CD4-positive, alpha-beta memory T cell (primary cell): Measurements from ENCODE around the gene TEX22. TPM values are rescaled to one million over a fixed set of nuclear protein-coding genes. Genes with fewer than 3 reads are reported as not detected.
A peak's percentile ranks its signal among the peaks of the same experiment; 100 is the strongest.

Experiments
- CTCF ChIA-PET: fragments of 350-600 bp; sonication (Branson Sonifier 250); formaldehyde crosslinking; loops from one replicate; lab custom pipeline; 2021; ENCODE audit warnings: inconsistent platforms; ENCODE audit not compliant: partially characterized antibody; lab: Charles Lee
- POLR2A ChIA-PET: fragments of 350-600 bp; sonication (Branson Sonifier 250); formaldehyde crosslinking; loops from one replicate; lab custom pipeline; 2021; ENCODE audit not compliant: partially characterized antibody; lab: Charles Lee
- DNase-seq, 5 donors: peaks; one replicate each; pipeline versions ENCODE4 v3.0.0 to v3.0.0-alpha.2; 2020 to 2022; ENCODE audit warnings: mixed read lengths in 1 of 5
- H3K27ac ChIP-seq: one replicate; pipeline ENCODE4 v1.7.0; 2013; ENCODE audit warnings: low read depth, low read length
- H3K27me3 ChIP-seq: 2 replicates; pipeline ENCODE4 v1.7.0; 2013; ENCODE audit warnings: mild to moderate bottlenecking, low read length, moderate library complexity; ENCODE audit not compliant: insufficient read depth
- H3K36me3 ChIP-seq: 2 replicates; pipeline ENCODE4 v1.7.0; 2013; ENCODE audit warnings: mild to moderate bottlenecking, low read length, moderate library complexity; ENCODE audit not compliant: insufficient read depth
- H3K4me1 ChIP-seq: 2 replicates; pipeline ENCODE4 v1.7.0; 2013; ENCODE audit warnings: mild to moderate bottlenecking, low read length, moderate library complexity; ENCODE audit not compliant: insufficient read depth
- H3K4me3 ChIP-seq, 2 donors: one replicate each; pipeline ENCODE4 v1.7.0; 2013; ENCODE audit warnings: low read length in 2 of 2, mild to moderate bottlenecking in 1 of 2
- H3K9me3 ChIP-seq, 2 donors: one replicate each; pipeline ENCODE4 v1.7.0; 2013; ENCODE audit warnings: low read length in 2 of 2, control low read depth in 1 of 2; ENCODE audit not compliant: control insufficient read depth in 1 of 2
- H3K27ac Mint-ChIP-seq, 7 donors: one replicate each; pipeline ENCODE4 v1.8.0; 2020 to 2021; ENCODE audit warnings: mixed read lengths in 7 of 7, mild to moderate bottlenecking in 6 of 7, inconsistent platforms in 3 of 7, moderate library complexity in 3 of 7
- H3K27me3 Mint-ChIP-seq, 2 donors: one replicate each; pipeline ENCODE4 v1.8.0; 2020 to 2021; ENCODE audit warnings: mixed read lengths in 2 of 2
- H3K36me3 Mint-ChIP-seq, 2 donors: one replicate each; pipeline ENCODE4 v1.8.0; 2020 to 2021; ENCODE audit warnings: mixed read lengths in 2 of 2, inconsistent platforms in 1 of 2, mild to moderate bottlenecking in 1 of 2
- H3K4me1 Mint-ChIP-seq, 4 donors: one replicate each; pipeline ENCODE4 v1.8.0; 2020 to 2021; ENCODE audit warnings: mixed read lengths in 4 of 4, mild to moderate bottlenecking in 1 of 4
- H3K4me3 Mint-ChIP-seq, 8 donors: one replicate each; pipeline ENCODE4 v1.8.0; 2020 to 2021; ENCODE audit warnings: mixed read lengths in 8 of 8, mild to moderate bottlenecking in 7 of 8, moderate library complexity in 6 of 8, inconsistent platforms in 3 of 8
- H3K9me3 Mint-ChIP-seq, 8 donors: one replicate each; pipeline ENCODE4 v1.8.0; 2020 to 2021; ENCODE audit warnings: mixed read lengths in 8 of 8, mild to moderate bottlenecking in 5 of 8, inconsistent platforms in 3 of 8, moderate library complexity in 1 of 8
- intact Hi-C: fragments of 100-400 bp; cut with micrococcal nuclease; formaldehyde crosslinking; loops from one replicate; pipeline ENCODE4 v1.15.1; 2023
- polyA plus RNA-seq, 2 donors: library from polyadenylated mRNA; unstranded; fragments of 300-500 nt; fragmentation: Illumina TruSeq; gene quantifications; one replicate each; pipeline ENCODE4 v1.2.3, GENCODE V29; 2021
- total RNA-seq, 2 experiments: library from RNA; stranded (reverse); gene quantifications; one replicate each; pipeline ENCODE4 v1.2.3, GENCODE V29; 2021

TEX22 gene
- total and polyA plus RNA-seq, 4 experiments from 2014 or later, result 4.7 to 7.5 TPM; not detected in 2

DNA sequence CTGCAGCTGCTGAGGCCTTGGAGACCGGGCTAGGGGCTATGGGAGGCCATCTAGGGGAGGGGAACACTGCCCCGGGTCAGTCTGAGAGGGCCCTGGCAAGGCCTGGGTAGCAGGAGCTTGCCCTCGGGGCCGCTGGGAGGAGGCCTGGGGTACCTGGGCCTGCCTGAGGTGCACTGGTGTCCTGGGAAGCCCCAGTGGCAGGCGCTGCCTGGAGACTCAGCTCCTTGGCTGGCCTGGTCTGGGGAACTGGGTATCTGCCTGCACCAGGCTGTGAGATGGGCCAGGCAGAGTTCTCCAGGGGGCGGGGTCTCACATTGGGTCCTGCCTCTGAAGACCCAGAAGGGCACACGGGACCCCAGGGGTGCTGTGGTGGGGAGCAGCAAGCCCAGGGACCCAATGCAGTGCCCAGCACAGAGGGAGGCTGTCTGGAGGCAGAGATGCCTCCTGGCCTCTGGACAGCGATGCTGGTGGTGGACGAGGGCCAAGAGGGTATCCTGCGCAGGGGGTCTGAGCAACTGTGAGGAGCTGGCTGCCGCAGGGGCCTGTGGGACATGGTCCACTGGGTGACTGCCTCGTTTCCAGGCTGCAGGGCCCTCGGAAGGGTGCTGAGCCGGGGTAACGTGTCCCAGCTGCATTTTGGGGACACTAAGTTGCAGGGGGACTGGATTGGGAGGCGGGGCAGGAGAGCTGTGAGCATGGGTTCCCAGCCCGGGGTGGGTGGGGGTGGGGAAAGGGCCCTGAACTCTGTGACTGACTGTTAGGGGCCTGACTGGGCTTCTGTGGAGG, 13.8 kb downstream of the TEX22 start:
- H3K36me3 ChIP-seq, result no peaks in the 10 kb centered on the region
- Mint-ChIP-seq H3K36me3 (no peaks in the 10 kb centered on the region), H3K4me3 (peak overlapping the region in 1 of 8 donors; percentile 43), H3K4me1 (peaks cover 1 to 18% (median 10%) of the 10 kb centered on the region in 4 donors), H3K27me3 (peaks cover 3 to 7% of the 10 kb centered on the region in 2 donors), H3K9me3 (peaks cover 0 to 3% (median 0%) of the 10 kb centered on the region in 8 donors), H3K27ac (no peak overlapping the region)
- H3K4me3 ChIP-seq, result no peak overlapping the region
- POLR2A ChIA-PET, result interaction anchor here (1.0 to 2.4 kb wide), 5 partner anchors 9 to 116 kb away, joined by 3 to 7 read pairs (median 6); partner anchors contain the start of gene TEX22
- CTCF ChIA-PET, result interaction anchor here (2.1 kb wide), 1 partner anchor 42 kb away, joined by 6 read pairs; no protein-coding TSS in a partner anchor
- H3K4me1 ChIP-seq, result peaks cover 15% of the 10 kb centered on the region
- DNase-seq, result no peak
- intact Hi-C loops, result no loop called here
- peaks cover 27% of the 10 kb centered on the region for H3K27me3 ChIP-seq
- no peak overlapping the region for H3K27ac ChIP-seq
- no peaks in the 10 kb centered on the region for H3K9me3 ChIP-seq

DNA sequence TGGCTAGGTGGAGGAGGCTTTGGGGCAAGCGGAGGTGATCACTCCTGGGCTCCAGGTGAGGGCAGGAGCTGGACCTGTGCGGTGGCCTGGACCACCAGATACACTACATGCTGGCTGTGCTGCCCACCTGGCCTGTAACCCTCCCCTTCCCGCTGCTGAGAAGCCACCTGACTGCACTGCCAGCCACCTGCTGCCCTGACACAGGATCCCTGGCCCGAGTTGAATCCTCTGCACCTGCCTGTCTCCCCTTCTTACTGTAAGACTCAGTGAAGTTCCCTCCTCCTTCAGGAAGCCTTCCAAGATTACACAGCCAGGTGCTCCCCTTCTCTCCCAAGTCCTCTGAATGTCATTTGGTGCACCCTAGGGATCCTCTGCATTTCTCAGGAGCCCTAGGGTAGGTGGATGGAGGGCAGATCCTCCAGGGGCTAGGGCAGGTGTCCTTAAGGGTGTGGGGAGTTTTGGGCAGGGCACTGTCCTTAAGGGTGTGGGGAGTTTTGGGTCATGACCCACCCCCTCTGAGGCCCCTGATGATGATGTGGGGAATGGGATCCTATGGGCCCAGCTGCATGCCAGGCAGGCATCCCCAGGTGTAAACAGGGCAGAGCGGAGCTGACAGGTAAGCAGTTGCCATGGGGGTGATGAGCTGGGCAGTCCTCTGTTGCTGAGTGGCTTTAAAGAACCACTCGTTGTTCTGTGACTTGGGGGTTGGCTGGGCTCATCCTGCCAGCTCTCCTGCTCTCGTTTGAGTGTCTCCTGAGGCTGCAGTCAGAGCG, 14.6 kb downstream of the TEX22 start:
- DNase-seq, result no peak
- no peaks in the 10 kb centered on the region for H3K36me3 ChIP-seq
- POLR2A ChIA-PET, result interaction anchor here (1.0 to 2.4 kb wide), 3 partner anchors 14 to 77 kb away, joined by 3 to 7 read pairs (median 6); partner anchors contain the start of gene TEX22
- Mint-ChIP-seq H3K36me3 (no peaks in the 10 kb centered on the region), H3K27ac (peak overlapping the region in 1 of 7 donors; percentile 24), H3K4me1 (peaks cover 1 to 22% (median 10%) of the 10 kb centered on the region in 4 donors), H3K9me3 (no peaks in the 10 kb centered on the region), H3K27me3 (peaks cover 3 to 7% of the 10 kb centered on the region in 2 donors), H3K4me3 (peak overlapping the region in 3 of 8 donors; percentile 6 to 62 (median 17))
- peaks cover 15% of the 10 kb centered on the region for H3K4me1 ChIP-seq
- no peak overlapping the region for H3K4me3 ChIP-seq
- CTCF ChIA-PET, result interaction anchor here (0.6 to 2.1 kb wide), 4 partner anchors 10 to 1851 kb away, joined by 3 to 6 read pairs (median 4); no protein-coding TSS in a partner anchor
- H3K9me3 ChIP-seq, result no peaks in the 10 kb centered on the region
- intact Hi-C loops, result no loop called here
- H3K27ac ChIP-seq, result no peak overlapping the region
- peaks cover 27% of the 10 kb centered on the region for H3K27me3 ChIP-seq

DNA sequence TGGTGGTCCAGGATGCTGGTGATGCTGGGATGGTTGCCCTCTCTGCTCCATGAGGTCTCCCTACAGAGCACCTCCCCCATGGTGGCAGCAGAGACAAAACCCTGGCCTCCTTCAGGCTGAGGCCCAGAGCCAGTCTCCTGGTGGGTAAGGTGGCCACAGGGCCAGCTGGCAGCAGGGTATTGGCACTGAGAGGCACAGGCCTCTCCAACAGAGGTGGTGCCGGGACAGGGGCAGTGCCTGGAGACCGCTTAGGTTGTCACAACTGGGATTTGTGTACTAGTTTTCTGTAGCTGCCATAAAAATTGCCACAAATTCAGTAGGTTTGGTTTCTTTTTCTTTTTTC, 15.2 kb downstream of the TEX22 start:
- Mint-ChIP-seq H3K4me1 (peaks cover 1 to 24% (median 10%) of the 10 kb centered on the region in 4 donors), H3K27me3 (peaks cover 3 to 7% of the 10 kb centered on the region in 2 donors), H3K9me3 (no peaks in the 10 kb centered on the region), H3K36me3 (no peaks in the 10 kb centered on the region), H3K4me3 (peak overlapping the region in 1 of 8 donors; percentile 52), H3K27ac (no peak overlapping the region)
- POLR2A ChIA-PET, result interaction anchor here (0.7 to 2.4 kb wide), 4 partner anchors 14 to 68 kb away, joined by 3 to 7 read pairs (median 4); partner anchors contain the start of gene TEX22
- DNase-seq, result no peak
- CTCF ChIA-PET, result interaction anchor here (0.6 to 2.1 kb wide), 4 partner anchors 10 to 1852 kb away, joined by 3 to 6 read pairs (median 4); no protein-coding TSS in a partner anchor
- peaks cover 27% of the 10 kb centered on the region for H3K27me3 ChIP-seq
- H3K36me3 ChIP-seq, result no peaks in the 10 kb centered on the region
- H3K4me3 ChIP-seq, result no peak overlapping the region
- intact Hi-C loops, result no loop called here
- H3K9me3 ChIP-seq, result no peaks in the 10 kb centered on the region
- H3K27ac ChIP-seq, result no peak overlapping the region
- peaks cover 16% of the 10 kb centered on the region for H3K4me1 ChIP-seq

DNA sequence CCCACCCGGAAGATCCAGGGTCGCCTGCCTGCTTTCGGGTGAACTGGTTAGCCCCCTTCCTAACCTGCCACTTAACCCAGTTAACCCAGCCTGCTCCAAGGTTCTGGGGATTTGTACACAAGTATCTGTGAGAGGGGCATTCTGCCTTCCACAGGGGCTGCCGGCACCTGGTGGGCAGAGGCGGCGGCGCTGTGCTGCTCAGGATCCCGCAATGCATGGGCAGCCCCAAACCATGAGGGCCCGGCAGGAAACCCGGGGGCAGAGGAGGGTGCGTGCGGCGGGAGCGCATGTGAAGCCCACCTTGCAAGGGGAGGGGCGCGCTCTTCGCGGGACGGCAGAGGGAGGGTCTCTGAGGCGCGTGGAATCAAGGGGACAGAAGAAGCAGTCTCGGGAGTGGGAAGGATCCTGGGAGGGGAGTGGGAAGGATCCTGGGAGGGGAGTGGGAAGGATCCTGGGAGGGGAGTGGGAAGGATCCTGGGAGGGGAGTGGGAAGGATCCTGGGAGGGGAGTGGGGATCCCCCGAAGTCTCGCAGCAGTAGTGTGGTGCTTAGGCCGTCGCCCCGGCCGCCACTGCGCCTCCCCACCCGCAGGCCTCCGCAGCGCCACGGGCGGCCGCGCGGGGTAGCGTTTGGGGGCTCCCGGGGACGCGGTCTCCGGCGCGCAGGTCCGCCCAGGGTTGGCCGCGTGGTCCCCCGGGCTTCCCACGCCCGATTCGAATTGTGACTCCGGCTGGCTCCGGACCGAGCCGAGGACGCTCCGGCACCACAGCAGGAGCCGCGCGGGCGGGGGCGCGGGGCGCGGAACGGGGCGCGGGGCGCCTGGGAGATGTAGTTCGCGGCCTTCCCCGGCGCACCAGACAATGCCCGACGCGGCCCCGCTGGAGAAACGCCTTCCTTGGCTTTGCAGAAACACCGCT, 16.4 kb downstream of the TEX22 start:
- intact Hi-C loops, result loop anchor here (2.0 kb wide), 2 partner anchors 16 to 76 kb away; partner anchors contain the start of genes TEDC1 and TEX22
- peak overlapping the region in 1 of 2 donors; percentile 51 for H3K4me3 ChIP-seq
- peaks cover 25% of the 10 kb centered on the region for H3K4me1 ChIP-seq
- peak overlapping the region in 1 of 7 donors; percentile 42 for H3K27ac Mint-ChIP-seq
- peaks cover 27% of the 10 kb centered on the region for H3K27me3 ChIP-seq
- ChIA-PET POLR2A (interaction anchor here (0.9 to 1.6 kb wide), 3 partner anchors 16 to 30 kb away, joined by 3 to 5 read pairs (median 3); partner anchors contain the start of gene TEX22), CTCF (interaction anchor here (0.7 to 1.5 kb wide), 9 partner anchors 10 to 96 kb away, joined by 3 to 9 read pairs (median 5); partner anchors contain the start of gene TEX22)
- H3K36me3 Mint-ChIP-seq, result no peaks in the 10 kb centered on the region
- H3K9me3 Mint-ChIP-seq, result no peaks in the 10 kb centered on the region
- peaks cover 3 to 7% of the 10 kb centered on the region in 2 donors for H3K27me3 Mint-ChIP-seq
- no peaks in the 10 kb centered on the region for H3K36me3 ChIP-seq
- H3K27ac ChIP-seq, result no peak overlapping the region
- H3K4me1 Mint-ChIP-seq, result peaks cover 1 to 32% (median 13%) of the 10 kb centered on the region in 4 donors
- no peaks in the 10 kb centered on the region for H3K9me3 ChIP-seq
- peak overlapping the region; percentile 70 to 82 (median 78) for H3K4me3 Mint-ChIP-seq
- peak; percentile 55 to 65 (median 61) for DNase-seq

DNA sequence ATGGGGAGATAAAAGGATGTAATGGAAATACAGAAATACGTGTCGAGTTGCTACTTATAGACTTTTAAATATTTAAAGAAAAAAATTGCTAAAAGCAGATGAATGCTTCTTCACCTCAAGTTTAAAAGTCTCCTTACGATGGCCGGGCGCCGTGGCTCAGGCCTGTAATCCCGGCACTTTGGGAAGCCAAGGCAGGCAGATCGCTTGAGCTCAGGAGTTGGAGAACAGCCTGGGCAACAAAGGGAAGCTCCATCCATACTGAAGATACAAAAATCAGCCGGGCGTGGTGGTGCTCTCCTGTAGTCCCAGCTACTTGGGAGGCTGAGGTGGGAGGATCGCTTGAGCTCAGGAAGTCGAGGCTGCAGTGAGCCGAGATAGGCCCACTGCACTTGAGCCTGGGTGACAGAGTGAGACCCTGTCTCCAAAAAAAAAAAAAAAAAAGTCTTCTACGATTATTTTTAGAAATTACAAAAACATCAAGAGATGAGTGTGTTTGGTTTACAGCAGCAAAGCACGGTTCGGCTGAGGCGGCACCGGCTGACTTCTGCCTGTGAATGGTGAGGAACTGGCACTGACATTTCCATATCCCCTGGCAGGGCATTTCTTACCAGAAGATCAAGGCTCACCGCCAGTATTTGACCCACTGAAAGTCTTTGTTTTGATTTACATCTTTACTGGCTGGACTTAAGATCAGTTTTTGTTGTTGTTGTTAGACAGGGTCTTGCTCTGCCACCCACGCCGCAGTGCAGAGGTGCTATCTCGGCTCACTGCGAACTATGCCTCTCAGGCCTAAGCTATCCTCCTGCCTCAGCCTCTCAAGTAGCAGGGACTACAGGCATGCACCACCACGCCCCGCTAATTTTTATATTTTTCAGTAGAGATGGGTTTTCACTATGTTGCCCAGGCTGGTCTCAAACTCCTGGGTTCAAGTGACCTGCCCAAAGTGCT, 17.4 kb downstream of the TEX22 start:
- peak overlapping the region in 1 of 7 donors; percentile 42 for H3K27ac Mint-ChIP-seq
- H3K27me3 ChIP-seq, result peaks cover 27% of the 10 kb centered on the region
- POLR2A ChIA-PET, result interaction anchor here (1.0 to 1.6 kb wide), 2 partner anchors 18 to 32 kb away, joined by 3 to 5 read pairs; partner anchors contain the start of gene TEX22

More for the DNA sequence above, 17.4 kb downstream of the TEX22 start:
- Mint-ChIP-seq H3K36me3 (peaks cover 0 to under 1% of the 10 kb centered on the region in 2 donors), H3K9me3 (no peaks in the 10 kb centered on the region), H3K27me3 (peaks cover 3 to 7% of the 10 kb centered on the region in 2 donors), H3K4me3 (peak overlapping the region; percentile 70 to 82 (median 78)), H3K4me1 (peaks cover 2 to 34% (median 14%) of the 10 kb centered on the region in 4 donors)
- CTCF ChIA-PET, result interaction anchor here (0.9 to 1.5 kb wide), 7 partner anchors 9 to 74 kb away, joined by 3 to 9 read pairs (median 5); partner anchors contain the start of gene TEX22
- Histone ChIP-seq H3K9me3 (no peaks in the 10 kb centered on the region), H3K4me3 (peak overlapping the region in 1 of 2 donors; percentile 51), H3K27ac (no peak overlapping the region), H3K4me1 (peaks cover 29% of the 10 kb centered on the region), H3K36me3 (no peaks in the 10 kb centered on the region)
- DNase-seq, result no peak
- intact Hi-C loops, result loop anchor here (2.0 kb wide), 2 partner anchors 17 to 75 kb away; partner anchors contain the start of genes TEDC1 and TEX22
